Activated naive CD4-positive, alpha-beta T cell treated with anti-CD3 and anti-CD28 coated beads, Interleukin-2, amount 10 ng/mL, durations not matched to agents 7 days and 5 days (primary cell): ENCODE data around the gene GRHL1.
"Not testable (repeated sequence)": the region's sequence is repeated elsewhere in the genome, so short reads cannot be mapped to it uniquely, and the experiment has no call there.

Experiments used
- CTCF ChIA-PET: fragments of 350-600 bp; sonication (Branson Sonifier 250); formaldehyde crosslinking; loops from one replicate; lab custom pipeline; 2021; ENCODE audit warnings: antibody characterized with exemption; lab: Charles Lee
- DNase-seq: peaks from one replicate; pipeline ENCODE4 v3.0.0-alpha.2; 2020
- H3K27ac Mint-ChIP-seq: one replicate; pipeline ENCODE4 v1.8.0; 2021; ENCODE audit warnings: mild to moderate bottlenecking, moderate library complexity, mixed read lengths
- H3K27me3 Mint-ChIP-seq: one replicate; pipeline ENCODE4 v1.8.0; 2021; ENCODE audit warnings: mild to moderate bottlenecking, mixed read lengths
- H3K36me3 Mint-ChIP-seq: one replicate; pipeline ENCODE4 v1.8.0; 2021; ENCODE audit warnings: mixed read lengths
- H3K4me1 Mint-ChIP-seq: one replicate; pipeline ENCODE4 v1.8.0; 2021; ENCODE audit warnings: mixed read lengths
- H3K4me3 Mint-ChIP-seq: one replicate; pipeline ENCODE4 v1.8.0; 2021; ENCODE audit warnings: mild to moderate bottlenecking, moderate library complexity, mixed read lengths
- H3K9me3 Mint-ChIP-seq: one replicate; pipeline ENCODE4 v1.8.0; 2021; ENCODE audit warnings: mixed read lengths

GRHL1 gene

GRCh38 chr2:10028988-10029874 is 77.7 kb downstream of the GRHL1 start:
- H3K4me1 Mint-ChIP-seq = peaks cover 34% of the 10 kb centered on the region
- CTCF ChIA-PET = interaction anchor here (1.0 to 2.2 kb wide), 4 partner anchors 45 to 258 kb away, joined by 4 to 16 read pairs (median 6); no protein-coding TSS in a partner anchor
- peaks cover 26% of the 10 kb centered on the region for H3K27me3 Mint-ChIP-seq
- H3K9me3 Mint-ChIP-seq = no peaks in the 10 kb centered on the region
- peak overlapping the region; percentile 87 for H3K27ac Mint-ChIP-seq
- peak overlapping the region; percentile 64 for H3K4me3 Mint-ChIP-seq
- DNase-seq = peak; percentile 74
- H3K36me3 Mint-ChIP-seq = no peaks in the 10 kb centered on the region

- H3K27me3 Mint-ChIP-seq = peaks cover 26% of the 10 kb centered on the region
- CTCF ChIA-PET = interaction anchor here (1.0 to 2.2 kb wide), 3 partner anchors 46 to 259 kb away, joined by 4 to 16 read pairs (median 6); no protein-coding TSS in a partner anchor
- H3K4me1 Mint-ChIP-seq = peaks cover 35% of the 10 kb centered on the region
- DNase-seq = no peak
- H3K9me3 Mint-ChIP-seq = no peaks in the 10 kb centered on the region
- H3K36me3 Mint-ChIP-seq = no peaks in the 10 kb centered on the region
- H3K27ac Mint-ChIP-seq = peak overlapping the region; percentile 87
- peak overlapping the region; percentile 64 for H3K4me3 Mint-ChIP-seq
Measured at GRCh38 chr2:10029875-10030223, 78.4 kb downstream of the GRHL1 start.

- no peak overlapping the region for H3K4me3 Mint-ChIP-seq
- DNase-seq = no peak
Measured at GRCh38 chr2:10030311-10030736, 78.8 kb downstream of the GRHL1 start.

GRCh38 chr2:10030798-10031197 is 79.3 kb downstream of the GRHL1 start:
- not testable (repeated sequence) for H3K9me3 Mint-ChIP-seq, H3K36me3 Mint-ChIP-seq, H3K27ac Mint-ChIP-seq, DNase-seq, H3K4me3 Mint-ChIP-seq
- Mint-ChIP-seq H3K4me1 (peaks cover 43% of the 10 kb centered on the region), H3K27me3 (peaks cover 29% of the 10 kb centered on the region)
- CTCF ChIA-PET = interaction anchor here (0.7 to 1.3 kb wide), 3 partner anchors 46 to 236 kb away, joined by 3 to 4 read pairs (median 3); no protein-coding TSS in a partner anchor

More at GRCh38 chr2:10030311-10030736, 78.8 kb downstream of the GRHL1 start:
- Mint-ChIP-seq H3K27ac (no peak overlapping the region), H3K36me3 (no peaks in the 10 kb centered on the region), H3K9me3 (no peaks in the 10 kb centered on the region), H3K4me1 (peaks cover 39% of the 10 kb centered on the region), H3K27me3 (peaks cover 26% of the 10 kb centered on the region)
- CTCF ChIA-PET = interaction anchor here (1.0 kb wide), 1 partner anchor 231 kb away, joined by 3 read pairs; no protein-coding TSS in a partner anchor

- Mint-ChIP-seq H3K36me3 (no peaks in the 10 kb centered on the region), H3K27ac (no peak overlapping the region), H3K4me1 (peaks cover 44% of the 10 kb centered on the region), H3K4me3 (no peak overlapping the region), H3K9me3 (no peaks in the 10 kb centered on the region), H3K27me3 (peaks cover 37% of the 10 kb centered on the region)
- CTCF ChIA-PET = interaction anchor here (0.6 to 1.3 kb wide), 2 partner anchors 48 to 49 kb away, joined by 3 to 4 read pairs; no protein-coding TSS in a partner anchor
- no peak for DNase-seq
Measured at GRCh38 chr2:10031886-10032745, 80.6 kb downstream of the GRHL1 start.

GRCh38 chr2:10032746-10033105 is 81.2 kb downstream of the GRHL1 start:
- peaks cover 42% of the 10 kb centered on the region for H3K4me1 Mint-ChIP-seq
- H3K36me3 Mint-ChIP-seq = no peaks in the 10 kb centered on the region
- H3K27ac Mint-ChIP-seq = no peak overlapping the region
- CTCF ChIA-PET = interaction anchor here (0.6 to 1.0 kb wide), 2 partner anchors 132 to 218 kb away, joined by 3 to 4 read pairs; no protein-coding TSS in a partner anchor
- H3K4me3 Mint-ChIP-seq = no peak overlapping the region
- DNase-seq = no peak
- peaks cover 41% of the 10 kb centered on the region for H3K27me3 Mint-ChIP-seq
- H3K9me3 Mint-ChIP-seq = no peaks in the 10 kb centered on the region

GRCh38 chr2:10033251-10034006 is 81.9 kb downstream of the GRHL1 start:
- Mint-ChIP-seq H3K36me3 (no peaks in the 10 kb centered on the region), H3K4me1 (peaks cover 37% of the 10 kb centered on the region)

GRCh38 chr2:10034333-10035052 is 83.0 kb downstream of the GRHL1 start:
- DNase-seq = no peak
- no peaks in the 10 kb centered on the region for H3K9me3 Mint-ChIP-seq
- no peak overlapping the region for H3K4me3 Mint-ChIP-seq
- H3K27ac Mint-ChIP-seq = no peak overlapping the region
- peaks cover 55% of the 10 kb centered on the region for H3K27me3 Mint-ChIP-seq
- CTCF ChIA-PET = interaction anchor here (1.0 to 1.2 kb wide), 3 partner anchors 18 to 222 kb away, joined by 3 to 4 read pairs (median 3); no protein-coding TSS in a partner anchor
- H3K36me3 Mint-ChIP-seq = no peaks in the 10 kb centered on the region
- H3K4me1 Mint-ChIP-seq = peaks cover 26% of the 10 kb centered on the region

More at GRCh38 chr2:10033251-10034006, 81.9 kb downstream of the GRHL1 start:
- Mint-ChIP-seq H3K27me3 (peaks cover 48% of the 10 kb centered on the region), H3K9me3 (no peaks in the 10 kb centered on the region), H3K27ac (no peak overlapping the region), H3K4me3 (no peak overlapping the region)
- CTCF ChIA-PET = interaction anchor here (0.6 to 1.0 kb wide), 2 partner anchors 133 to 219 kb away, joined by 3 to 4 read pairs; no protein-coding TSS in a partner anchor
- no peak for DNase-seq

GRCh38 chr2:10035053-10035422 is 83.5 kb downstream of the GRHL1 start:
- H3K36me3 Mint-ChIP-seq = no peaks in the 10 kb centered on the region
- H3K27me3 Mint-ChIP-seq = peaks cover 60% of the 10 kb centered on the region
- CTCF ChIA-PET = interaction anchor here (1.0 to 1.7 kb wide), 4 partner anchors 14 to 223 kb away, joined by 3 to 4 read pairs (median 4); no protein-coding TSS in a partner anchor
- no peak for DNase-seq
- no peak overlapping the region for H3K4me3 Mint-ChIP-seq
- peaks cover 21% of the 10 kb centered on the region for H3K4me1 Mint-ChIP-seq
- H3K9me3 Mint-ChIP-seq = no peaks in the 10 kb centered on the region
- H3K27ac Mint-ChIP-seq = no peak overlapping the region

- Mint-ChIP-seq H3K27me3 (peaks cover 63% of the 10 kb centered on the region), H3K9me3 (no peaks in the 10 kb centered on the region), H3K27ac (peak overlapping the region; percentile 19)
Measured at GRCh38 chr2:10035633-10036032, 84.1 kb downstream of the GRHL1 start.

GRCh38 chr2:10036095-10036884 is 84.8 kb downstream of the GRHL1 start:
- no peak overlapping the region for H3K4me3 Mint-ChIP-seq
- peak; percentile 34 for DNase-seq
- peaks cover 69% of the 10 kb centered on the region for H3K27me3 Mint-ChIP-seq
- no peak overlapping the region for H3K27ac Mint-ChIP-seq
- CTCF ChIA-PET = interaction anchor here (1.0 to 1.7 kb wide), 3 partner anchors 11 to 52 kb away, joined by 3 to 4 read pairs (median 4); no protein-coding TSS in a partner anchor
- H3K36me3 Mint-ChIP-seq = no peaks in the 10 kb centered on the region
- H3K9me3 Mint-ChIP-seq = no peaks in the 10 kb centered on the region
- peaks cover 12% of the 10 kb centered on the region for H3K4me1 Mint-ChIP-seq

More at GRCh38 chr2:10035633-10036032, 84.1 kb downstream of the GRHL1 start:
- no peak overlapping the region for H3K4me3 Mint-ChIP-seq
- DNase-seq = no peak
- H3K4me1 Mint-ChIP-seq = peaks cover 15% of the 10 kb centered on the region
- H3K36me3 Mint-ChIP-seq = no peaks in the 10 kb centered on the region
- CTCF ChIA-PET = interaction anchor here (1.0 to 1.7 kb wide), 4 partner anchors 12 to 223 kb away, joined by 3 to 4 read pairs (median 4); no protein-coding TSS in a partner anchor

GRCh38 chr2:10038123-10038522 is 86.6 kb downstream of the GRHL1 start:
- Mint-ChIP-seq H3K4me3 (no peak overlapping the region), H3K9me3 (no peaks in the 10 kb centered on the region)

More at GRCh38 chr2:10038123-10038522, 86.6 kb downstream of the GRHL1 start:
- no peaks in the 10 kb centered on the region for H3K36me3 Mint-ChIP-seq
- peaks cover 76% of the 10 kb centered on the region for H3K27me3 Mint-ChIP-seq
- no peak overlapping the region for H3K27ac Mint-ChIP-seq
- DNase-seq = no peak
- peaks cover 23% of the 10 kb centered on the region for H3K4me1 Mint-ChIP-seq
- CTCF ChIA-PET = interaction anchor here (0.8 to 1.6 kb wide), 2 partner anchors 54 to 97 kb away, joined by 3 to 4 read pairs; no protein-coding TSS in a partner anchor
